Nephron (organoid): ENCODE results near the gene ATXN7.

ENCODE experiments used
- H3K27ac Mint-ChIP-seq, 3 experiments: 2 replicates each; pipeline ENCODE4 v1.8.0; 2020; ENCODE audit warnings: mixed read lengths in 3 of 3, mild to moderate bottlenecking in 2 of 3, moderate library complexity in 1 of 3
- H3K27me3 Mint-ChIP-seq: 2 replicates; pipeline ENCODE4 v1.8.0; 2021; ENCODE audit warnings: low read depth, mild to moderate bottlenecking, moderate library complexity, mixed read lengths
- H3K36me3 Mint-ChIP-seq: 2 replicates; pipeline ENCODE4 v1.8.0; 2020; ENCODE audit warnings: low read depth, mixed read lengths
- H3K4me1 Mint-ChIP-seq: 2 replicates; pipeline ENCODE4 v1.8.0; 2020; ENCODE audit warnings: mixed read lengths
- H3K4me3 Mint-ChIP-seq, 3 experiments: 2 replicates each; pipeline ENCODE4 v1.8.0; 2020; ENCODE audit warnings: mild to moderate bottlenecking in 3 of 3, mixed read lengths in 3 of 3, moderate library complexity in 2 of 3
- H3K9me3 Mint-ChIP-seq: 2 replicates; pipeline ENCODE4 v1.8.0; 2020; ENCODE audit warnings: mixed read lengths
- CTCF ChIP-seq, 3 experiments: fragments of 200-600 bp; sonication (generic); IDR thresholded peaks; one replicate each; pipeline ENCODE4 v1.5.0; 2021; ENCODE audit warnings: antibody characterized with exemption in 3 of 3; ENCODE audit not compliant: unreplicated experiment in 3 of 3

Gene ATXN7

DNA sequence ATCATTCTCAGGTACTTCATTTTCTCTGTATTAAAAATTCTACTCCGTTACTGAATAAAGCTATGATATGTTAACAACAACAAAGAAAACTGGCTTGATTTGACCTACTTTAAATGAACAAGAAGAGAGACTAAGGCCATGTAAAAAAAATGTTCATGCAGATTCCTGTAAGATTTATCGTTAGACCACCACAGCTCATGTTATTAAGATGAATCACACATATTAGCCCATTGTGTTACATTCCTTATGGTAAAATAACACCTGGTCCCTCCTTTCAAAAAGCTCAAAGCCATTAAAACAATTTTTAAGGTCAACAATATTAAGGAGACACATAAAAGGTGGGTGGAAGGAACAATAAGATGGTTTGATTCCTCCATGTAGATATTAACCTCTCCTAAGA lies 6.4 kb upstream of the ATXN7 start:
- Mint-ChIP-seq H3K9me3 (no peaks in the 10 kb centered on the region), H3K4me3 (no peak overlapping the region), H3K27me3 (no peaks in the 10 kb centered on the region), H3K27ac (no peak overlapping the region), H3K36me3 (peaks cover 3% of the 10 kb centered on the region), H3K4me1 (no peaks in the 10 kb centered on the region)
- TF ChIP-seq CTCF (IDR thresholded peaks at IDR 0.05; ENCODE audit: unreplicated experiment in 3 of 3) = no peak

DNA sequence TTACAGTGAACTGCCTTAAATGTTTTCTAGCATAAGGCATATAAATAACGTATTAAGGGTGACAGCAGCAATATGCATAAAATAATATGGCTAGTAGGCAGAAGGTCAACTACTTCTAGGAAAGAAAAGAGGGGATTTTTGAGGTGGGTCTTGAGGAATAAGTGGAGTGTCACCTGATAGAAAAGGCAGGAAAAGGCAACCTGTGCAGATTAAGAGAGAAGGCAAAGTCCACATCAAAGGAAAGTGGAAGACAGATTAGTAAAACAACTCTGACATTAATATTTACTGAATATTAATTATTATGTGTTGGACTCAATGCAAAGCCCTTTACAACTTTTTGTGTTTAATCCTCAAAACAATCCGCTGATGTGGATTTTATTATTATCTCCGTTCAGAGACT lies 2.9 kb upstream of the ATXN7 start:
- TF ChIP-seq CTCF (IDR thresholded peaks at IDR 0.05; ENCODE audit: unreplicated experiment in 3 of 3) = no peak
- peaks cover 17% of the 10 kb centered on the region for H3K4me1 Mint-ChIP-seq
- H3K27me3 Mint-ChIP-seq = no peaks in the 10 kb centered on the region
- peaks cover 3% of the 10 kb centered on the region for H3K36me3 Mint-ChIP-seq
- H3K9me3 Mint-ChIP-seq = no peaks in the 10 kb centered on the region
- H3K4me3 Mint-ChIP-seq = peak overlapping the region; percentile 11 to 70 (median 34)
- peak overlapping the region in 1 of 3 experiments; percentile 23 for H3K27ac Mint-ChIP-seq

GRCh38 chr3:63861306-63861705 lies 2.4 kb upstream of the ATXN7 start:
- peak overlapping the region in 1 of 3 experiments; percentile 14 for H3K27ac Mint-ChIP-seq

GRCh38 chr3:63862804-63863149 lies 890 bp upstream of the ATXN7 start:
- H3K27me3 Mint-ChIP-seq = no peaks in the 10 kb centered on the region

More at GRCh38 chr3:63861306-63861705, 2.4 kb upstream of the ATXN7 start:
- Mint-ChIP-seq H3K9me3 (no peaks in the 10 kb centered on the region), H3K4me1 (peaks cover 17% of the 10 kb centered on the region), H3K27me3 (no peaks in the 10 kb centered on the region), H3K36me3 (peaks cover 3% of the 10 kb centered on the region), H3K4me3 (peak overlapping the region in 2 of 3 experiments; percentile 11 to 42)
- TF ChIP-seq CTCF (IDR thresholded peaks at IDR 0.05; ENCODE audit: unreplicated experiment in 3 of 3) = no peak

DNA sequence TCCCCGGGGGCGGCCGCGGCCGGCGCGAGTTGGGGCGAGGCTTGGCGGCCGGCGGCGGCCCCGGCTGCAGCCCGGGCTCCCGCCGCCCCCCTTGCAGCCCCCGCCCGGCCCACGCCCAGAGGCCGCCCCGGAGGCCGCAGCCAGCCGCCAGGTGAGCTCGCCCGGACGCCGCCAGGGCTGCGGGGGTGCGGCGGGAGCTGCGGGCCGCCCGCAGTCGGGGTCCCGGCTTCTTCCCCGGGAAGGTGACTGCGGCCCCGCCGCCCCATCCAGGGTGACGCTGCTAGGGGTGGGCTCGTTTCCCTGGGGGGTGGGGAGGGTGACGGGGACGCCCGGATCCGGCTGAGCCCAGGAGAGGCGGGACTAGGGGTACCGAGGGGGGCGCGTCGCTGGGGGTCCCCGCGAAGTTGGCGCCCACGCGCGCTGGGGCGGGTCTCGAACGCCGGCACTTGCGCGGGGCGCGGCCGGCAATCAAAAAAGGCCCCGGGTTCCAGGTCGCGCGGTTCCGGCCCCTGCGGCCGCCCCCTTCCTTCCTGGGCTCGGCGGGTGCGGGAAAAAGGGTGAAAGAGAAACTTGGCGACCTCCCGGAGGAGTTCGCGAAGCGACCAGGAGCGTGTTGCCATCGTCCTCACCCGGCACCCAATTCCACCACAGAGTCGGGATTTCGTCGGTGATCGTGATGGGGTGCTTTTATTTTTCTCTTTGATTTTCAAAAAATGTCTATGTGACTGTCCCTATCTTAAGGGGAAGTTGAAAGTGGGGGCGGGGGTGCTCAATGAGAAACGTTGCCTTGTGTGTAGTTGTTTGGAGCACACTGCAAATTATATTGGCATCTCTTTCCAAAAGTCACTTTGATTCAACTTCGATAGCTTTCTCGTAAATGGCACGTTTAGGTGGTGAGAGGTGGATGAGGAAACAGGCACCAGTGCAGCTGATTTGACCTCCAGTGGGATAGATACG lies 619 bp downstream of the ATXN7 start:
- Mint-ChIP-seq H3K27ac (peak overlapping the region; percentile 92 to 95 (median 94)), H3K4me3 (peak overlapping the region; percentile 90 to 94 (median 90)), H3K27me3 (no peaks in the 10 kb centered on the region), H3K36me3 (peaks cover 11% of the 10 kb centered on the region), H3K9me3 (no peaks in the 10 kb centered on the region), H3K4me1 (peaks cover 17% of the 10 kb centered on the region)
- no peak for TF ChIP-seq CTCF (IDR thresholded peaks at IDR 0.05; ENCODE audit: unreplicated experiment in 3 of 3)

More at GRCh38 chr3:63862804-63863149, 890 bp upstream of the ATXN7 start:
- Mint-ChIP-seq H3K36me3 (peaks cover 11% of the 10 kb centered on the region), H3K27ac (peak overlapping the region; percentile 71 to 98 (median 87)), H3K4me1 (peaks cover 17% of the 10 kb centered on the region), H3K4me3 (peak overlapping the region; percentile 94 to 96 (median 94)), H3K9me3 (no peaks in the 10 kb centered on the region)
- no peak for TF ChIP-seq CTCF (IDR thresholded peaks at IDR 0.05; ENCODE audit: unreplicated experiment in 3 of 3)
